ENCODE measurements around the gene SFMBT2.

DNA sequence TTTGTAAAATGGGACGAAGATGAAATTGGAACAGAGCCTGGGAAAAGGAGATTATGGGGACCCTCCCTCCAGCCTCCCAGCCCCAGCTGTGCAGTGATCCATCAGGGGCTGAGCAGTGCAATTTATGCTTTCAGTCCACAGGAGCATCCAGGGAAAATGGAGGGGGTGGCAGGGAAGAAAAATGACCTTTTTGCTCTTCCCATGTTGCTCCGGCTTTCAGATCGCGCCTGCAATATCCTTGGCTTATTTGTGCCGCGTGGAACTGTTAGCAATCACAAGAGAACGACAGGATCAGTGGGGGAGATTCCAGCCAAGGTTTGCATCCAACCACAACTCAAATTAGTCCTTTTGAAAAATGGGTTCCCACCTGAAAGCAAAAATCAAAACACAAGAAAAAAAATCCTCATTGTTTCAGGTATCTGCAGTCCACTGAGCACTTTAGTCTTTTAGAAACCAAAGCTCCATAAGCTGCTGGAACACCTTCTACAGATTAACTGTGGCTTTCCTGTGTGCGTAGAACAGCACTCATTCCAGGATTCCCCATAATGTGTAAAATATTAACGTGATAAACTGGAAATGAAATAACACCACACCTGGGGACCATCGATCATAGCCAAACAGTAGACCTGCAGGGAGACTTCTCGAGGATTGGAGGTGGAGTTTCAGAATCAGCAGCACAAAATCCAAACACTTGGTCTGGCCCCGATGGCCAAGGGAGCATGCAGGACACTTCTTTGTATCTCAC is 30.7 kb upstream of the SFMBT2 start:
- TF ChIP-seq POLR2AphosphoS5 (IDR thresholded peaks at IDR 0.05; ENCODE audit: low read depth, low read length), result no peak
- no peak for TF ChIP-seq POLR2A (IDR thresholded peaks at IDR 0.05; ENCODE audit: low read depth, low read length)
- TF ChIP-seq TAF1 (IDR thresholded peaks at IDR 0.05; ENCODE audit: borderline replicate concordance, low read depth, low read length), result no peak

Measured in GM12892 (cell line).